IPS-20b (cell line): ENCODE results near the gene DYRK2.

Source experiments
- H3K27ac ChIP-seq: one replicate; pipeline ENCODE4 v1.5.1; 2013; ENCODE audit warnings: low read length
- H3K27me3 ChIP-seq: 2 replicates; pipeline ENCODE4 v1.6.1; 2013; ENCODE audit warnings: mild to moderate bottlenecking, low read length, inconsistent platforms; ENCODE audit not compliant: insufficient read depth
- H3K36me3 ChIP-seq: 2 replicates; pipeline ENCODE4 v1.6.1; 2013; ENCODE audit warnings: low read depth, mild to moderate bottlenecking, inconsistent platforms, low read length, moderate library complexity; ENCODE audit not compliant: insufficient read depth
- H3K4me1 ChIP-seq: 2 replicates; pipeline ENCODE4 v1.6.1; 2013; ENCODE audit warnings: mild to moderate bottlenecking, control low read depth, inconsistent platforms, low read length, moderate library complexity; ENCODE audit not compliant: insufficient read depth
- H3K4me3 ChIP-seq: 2 replicates; pipeline ENCODE4 v1.5.1; 2013; ENCODE audit warnings: mild to moderate bottlenecking, low read length, inconsistent platforms
- H3K9ac ChIP-seq: 2 replicates; pipeline ENCODE4 v1.6.1; 2013; ENCODE audit warnings: low read depth, mild to moderate bottlenecking, inconsistent platforms, low read length, moderate library complexity
- H3K9me3 ChIP-seq: 2 replicates; pipeline ENCODE4 v1.6.1; 2013; ENCODE audit warnings: mild to moderate bottlenecking, low read depth, low read length, inconsistent platforms; ENCODE audit not compliant: insufficient read depth

The DYRK2 gene

GRCh38 chr12:67661311-67662021 lies 12.9 kb downstream of the DYRK2 start:
- Histone ChIP-seq H3K4me3 (no peak overlapping the region), H3K9me3 (no peaks in the 10 kb centered on the region), H3K36me3 (peaks cover 68% of the 10 kb centered on the region)

GRCh38 chr12:67662910-67663538 lies 14.5 kb downstream of the DYRK2 start:
- Histone ChIP-seq H3K27ac (no peak overlapping the region), H3K9me3 (no peaks in the 10 kb centered on the region), H3K4me3 (no peak overlapping the region), H3K27me3 (no peaks in the 10 kb centered on the region), H3K36me3 (peaks cover 53% of the 10 kb centered on the region), H3K4me1 (peaks cover 3% of the 10 kb centered on the region; the same call in 1 of the 2 replicates), H3K9ac (no peak overlapping the region)

More at GRCh38 chr12:67661311-67662021, 12.9 kb downstream of the DYRK2 start:
- no peak overlapping the region for H3K27ac ChIP-seq
- no peaks in the 10 kb centered on the region for H3K27me3 ChIP-seq
- no peak overlapping the region for H3K9ac ChIP-seq
- H3K4me1 ChIP-seq, result peaks cover 3% of the 10 kb centered on the region; the same call in 1 of the 2 replicates

GRCh38 chr12:67664171-67664570 lies 15.6 kb downstream of the DYRK2 start:
- Histone ChIP-seq H3K27ac (no peak overlapping the region), H3K4me3 (no peak overlapping the region), H3K4me1 (peaks cover 3% of the 10 kb centered on the region; the same call in 1 of the 2 replicates), H3K9ac (no peak overlapping the region), H3K27me3 (no peaks in the 10 kb centered on the region), H3K36me3 (peaks cover 41% of the 10 kb centered on the region), H3K9me3 (no peaks in the 10 kb centered on the region)

- Histone ChIP-seq H3K36me3 (peaks cover 26% of the 10 kb centered on the region), H3K4me3 (no peak overlapping the region), H3K27ac (no peak overlapping the region), H3K9ac (no peak overlapping the region), H3K9me3 (no peaks in the 10 kb centered on the region), H3K4me1 (peaks cover 3% of the 10 kb centered on the region; the same call in 1 of the 2 replicates), H3K27me3 (no peaks in the 10 kb centered on the region)
These were observed 17.1 kb downstream of the DYRK2 start for GRCh38 chr12:67665679-67666078.

- peaks cover 22% of the 10 kb centered on the region for H3K36me3 ChIP-seq
- no peak overlapping the region for H3K27ac ChIP-seq
- peaks cover 3% of the 10 kb centered on the region; the same call in 1 of the 2 replicates for H3K4me1 ChIP-seq
- no peak overlapping the region for H3K9ac ChIP-seq
- H3K27me3 ChIP-seq, result no peaks in the 10 kb centered on the region
- H3K4me3 ChIP-seq, result no peak overlapping the region
- H3K9me3 ChIP-seq, result no peaks in the 10 kb centered on the region
These were observed 18.1 kb downstream of the DYRK2 start for GRCh38 chr12:67666605-67667004.

- peaks cover 14% of the 10 kb centered on the region; the same call in 1 of the 2 replicates for H3K36me3 ChIP-seq
- H3K9me3 ChIP-seq, result peaks cover 7% of the 10 kb centered on the region
- H3K27me3 ChIP-seq, result no peaks in the 10 kb centered on the region
- H3K4me3 ChIP-seq, result no peak overlapping the region
- H3K27ac ChIP-seq, result no peak overlapping the region
- peaks cover 3% of the 10 kb centered on the region; the same call in 1 of the 2 replicates for H3K4me1 ChIP-seq
- H3K9ac ChIP-seq, result no peak overlapping the region
These were observed 18.9 kb downstream of the DYRK2 start for GRCh38 chr12:67667276-67668073.

- H3K4me1 ChIP-seq, result peaks cover 3% of the 10 kb centered on the region; the same call in 1 of the 2 replicates
- 0 out of 2 replicates have a peak, but pooled peaks cover 2% of the 10 kb centered on the region for H3K36me3 ChIP-seq
- H3K4me3 ChIP-seq, result no peak overlapping the region
- no peaks in the 10 kb centered on the region for H3K27me3 ChIP-seq
- H3K9me3 ChIP-seq, result peaks cover 24% of the 10 kb centered on the region
- H3K9ac ChIP-seq, result no peak overlapping the region
- H3K27ac ChIP-seq, result no peak overlapping the region
These were observed 20.8 kb downstream of the DYRK2 start for GRCh38 chr12:67669217-67669933.

- peaks cover 3% of the 10 kb centered on the region; the same call in 1 of the 2 replicates for H3K4me1 ChIP-seq
- no peak overlapping the region for H3K9ac ChIP-seq
- no peaks in the 10 kb centered on the region for H3K27me3 ChIP-seq
- H3K4me3 ChIP-seq, result no peak overlapping the region
- H3K27ac ChIP-seq, result no peak overlapping the region
- 0 out of 2 replicates have a peak, but pooled peaks cover 5% of the 10 kb centered on the region for H3K36me3 ChIP-seq
- H3K9me3 ChIP-seq, result peaks cover 30% of the 10 kb centered on the region
These were observed 21.5 kb downstream of the DYRK2 start for GRCh38 chr12:67669934-67670631.

- Histone ChIP-seq H3K4me3 (no peak overlapping the region), H3K27ac (no peak overlapping the region), H3K4me1 (no peaks in the 10 kb centered on the region), H3K9ac (no peak overlapping the region), H3K27me3 (no peaks in the 10 kb centered on the region), H3K9me3 (peaks cover 30% of the 10 kb centered on the region), H3K36me3 (0 out of 2 replicates have a peak, but pooled peaks cover 5% of the 10 kb centered on the region)
These were observed 22.9 kb downstream of the DYRK2 start for GRCh38 chr12:67671419-67671818.

GRCh38 chr12:67671892-67672291 lies 23.3 kb downstream of the DYRK2 start:
- H3K9ac ChIP-seq, result no peak overlapping the region
- no peak overlapping the region for H3K27ac ChIP-seq
- peaks cover 30% of the 10 kb centered on the region for H3K9me3 ChIP-seq
- H3K4me1 ChIP-seq, result no peaks in the 10 kb centered on the region
- 0 out of 2 replicates have a peak, but pooled peaks cover 5% of the 10 kb centered on the region for H3K36me3 ChIP-seq
- H3K4me3 ChIP-seq, result no peak overlapping the region
- no peaks in the 10 kb centered on the region for H3K27me3 ChIP-seq
